ENCODE data around the gene SRSF5.

The SRSF5 gene

DNA sequence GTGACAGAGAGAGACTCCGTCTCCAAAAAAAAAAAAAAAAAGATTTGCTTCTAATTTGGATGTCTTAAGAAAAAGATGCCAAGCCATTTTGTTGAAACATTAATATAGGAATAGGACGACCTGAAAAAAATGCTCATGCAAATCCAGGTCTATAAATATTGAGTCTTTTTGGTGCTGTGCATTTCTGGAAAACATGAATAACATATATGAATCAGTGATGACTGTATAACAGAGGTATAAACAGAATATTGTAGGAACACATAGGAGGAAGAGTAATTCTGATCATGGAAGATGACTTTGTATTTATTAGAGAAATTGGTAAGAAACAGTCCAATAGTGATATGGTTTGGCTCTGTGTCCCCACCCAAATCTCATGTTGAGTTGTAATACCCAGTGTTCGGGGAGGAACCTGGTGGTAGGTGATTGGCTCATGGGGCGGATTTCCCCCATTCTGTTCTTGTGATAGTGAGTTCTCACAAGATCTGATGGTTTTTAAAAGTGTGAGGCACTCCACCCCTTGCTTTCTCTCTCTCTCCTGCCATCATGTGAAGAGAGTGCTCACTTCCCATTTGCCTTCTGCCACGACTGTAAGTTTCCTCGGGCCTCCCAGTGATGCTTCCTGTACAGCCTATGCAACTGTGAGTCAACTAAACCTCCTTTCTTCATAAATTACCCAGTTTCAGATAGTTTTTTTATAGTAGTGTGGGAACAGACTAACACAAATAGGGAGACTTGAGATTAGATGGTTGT, 3.0 kb upstream of the SRSF5 start:
- TF ChIP-seq FOXP2 (optimal IDR thresholded peaks at IDR 0.05; ENCODE audit: control extremely low read depth, extremely low read length, insufficient read depth) (no peak), POLR2AphosphoS5 (IDR thresholded peaks at IDR 0.05; ENCODE audit: borderline replicate concordance, low read depth, low read length) (no peak), EZH2 (IDR thresholded peaks at IDR 0.05) (no peak)
- no peaks in the 10 kb centered on the region for H3K9me3 ChIP-seq (ENCODE audit: low read depth, low read length)
- H3K4me3 ChIP-seq, result no peak overlapping the region
- no peak overlapping the region for H3K9ac ChIP-seq (ENCODE audit: insufficient read length)
- peaks cover 13% of the 10 kb centered on the region for H3K36me3 ChIP-seq (ENCODE audit: insufficient read depth, low read length)
- H3K27ac ChIP-seq, result no peak overlapping the region
- DNase-seq (ENCODE audit: low read depth, low spot score), result no peak

DNA sequence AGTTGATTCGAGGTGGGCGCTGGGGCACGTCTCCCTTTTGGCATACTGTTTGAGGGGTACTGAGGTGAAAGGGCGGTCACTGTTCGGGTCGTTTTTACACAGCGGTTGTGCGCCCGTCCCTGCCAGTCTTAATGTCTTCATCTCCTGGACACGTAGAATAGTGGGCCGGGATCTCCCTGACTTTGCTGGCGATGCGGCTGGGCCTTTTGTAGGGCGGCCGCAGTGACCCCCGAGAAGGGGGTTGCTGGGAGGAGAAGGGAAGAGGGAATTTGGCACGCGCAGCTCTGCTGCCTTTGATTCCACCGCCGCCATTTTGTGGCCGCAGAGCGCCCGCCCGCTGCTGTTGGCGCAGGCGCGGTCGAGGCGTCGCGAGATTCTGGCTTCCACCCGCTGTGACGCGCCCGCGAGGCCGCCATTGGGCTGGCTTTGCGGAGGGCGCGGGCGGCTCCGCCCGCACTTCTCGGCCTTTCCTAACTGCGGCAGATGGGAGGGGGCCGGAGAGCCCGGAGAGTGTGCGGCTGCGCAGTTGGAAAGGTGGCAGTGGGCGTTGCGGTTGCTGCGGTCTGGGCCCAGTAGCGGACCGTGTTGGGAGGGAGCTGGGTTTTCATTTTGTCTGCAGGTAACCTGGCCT, 542 bp downstream of the SRSF5 start:
- H3K9me3 ChIP-seq (ENCODE audit: low read depth, low read length), result no peaks in the 10 kb centered on the region
- H3K27ac ChIP-seq, result peak overlapping the region; percentile 99
- DNase-seq (ENCODE audit: low read depth, low spot score), result no peak
- H3K36me3 ChIP-seq (ENCODE audit: insufficient read depth, low read length), result peaks cover 49% of the 10 kb centered on the region
- TF ChIP-seq FOXP2 (optimal IDR thresholded peaks at IDR 0.05; ENCODE audit: control extremely low read depth, extremely low read length, insufficient read depth) (peak; percentile 86), EZH2 (IDR thresholded peaks at IDR 0.05) (no peak), POLR2AphosphoS5 (IDR thresholded peaks at IDR 0.05; ENCODE audit: borderline replicate concordance, low read depth, low read length) (peak; percentile 26; the same call in 1 of the 2 replicates)
- H3K9ac ChIP-seq (ENCODE audit: insufficient read length), result peak overlapping the region; percentile 100
- peak overlapping the region; percentile 100 for H3K4me3 ChIP-seq

DNA sequence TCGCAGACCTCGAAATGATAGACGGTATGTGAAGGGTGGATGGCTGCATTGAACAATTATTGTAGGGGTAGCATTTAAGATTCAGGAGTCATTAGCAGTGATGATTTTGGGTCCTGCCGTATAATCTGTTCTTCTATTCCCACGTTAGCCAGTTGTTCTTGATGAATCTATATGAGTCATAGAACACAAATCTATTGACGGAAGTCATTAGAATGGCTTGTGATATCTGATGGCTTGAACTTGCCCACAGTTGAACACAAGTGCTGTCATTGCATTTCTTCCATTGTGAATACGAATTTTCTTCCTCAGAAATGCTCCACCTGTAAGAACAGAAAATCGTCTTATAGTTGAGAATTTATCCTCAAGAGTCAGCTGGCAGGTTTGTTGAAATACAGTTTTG, 1.9 kb downstream of the SRSF5 start:
- DNase-seq (ENCODE audit: low read depth, low spot score), result no peak
- Histone ChIP-seq H3K4me3 (peak overlapping the region; percentile 100), H3K36me3 (ENCODE audit: insufficient read depth, low read length) (peaks cover 62% of the 10 kb centered on the region), H3K9ac (ENCODE audit: insufficient read length) (peak overlapping the region; percentile 100), H3K9me3 (ENCODE audit: low read depth, low read length) (no peaks in the 10 kb centered on the region), H3K27ac (no peak overlapping the region)
- TF ChIP-seq POLR2AphosphoS5 (IDR thresholded peaks at IDR 0.05; ENCODE audit: borderline replicate concordance, low read depth, low read length), result no peak

DNA sequence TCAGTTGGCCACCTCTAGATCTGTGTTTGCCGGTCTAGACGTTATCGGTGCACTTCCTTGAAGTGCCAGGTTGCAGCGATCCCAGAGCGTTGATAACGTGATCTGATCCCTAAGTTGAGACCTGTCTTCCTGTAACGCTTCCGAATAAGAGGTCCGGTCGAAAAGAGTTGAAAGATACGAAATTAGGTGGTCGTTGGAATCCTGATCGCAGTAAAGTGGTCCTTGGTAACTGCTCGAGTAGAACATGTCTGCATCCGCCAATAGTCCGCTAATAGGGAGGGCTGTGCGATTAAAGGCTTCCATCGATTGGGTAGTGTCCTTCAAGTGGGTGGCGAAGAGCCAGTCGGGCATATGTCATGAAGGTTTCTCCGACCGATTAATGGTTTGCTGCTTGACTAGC, 2.7 kb downstream of the SRSF5 start:
- no peak for DNase-seq (ENCODE audit: low read depth, low spot score)
- Histone ChIP-seq H3K36me3 (ENCODE audit: insufficient read depth, low read length) (peaks cover 70% of the 10 kb centered on the region), H3K9me3 (ENCODE audit: low read depth, low read length) (no peaks in the 10 kb centered on the region), H3K9ac (ENCODE audit: insufficient read length) (no peak overlapping the region), H3K4me3 (peak overlapping the region; percentile 33; the same call in 1 of the 2 replicates), H3K27ac (no peak overlapping the region)
- TF ChIP-seq EZH2 (IDR thresholded peaks at IDR 0.05) (no peak), POLR2AphosphoS5 (IDR thresholded peaks at IDR 0.05; ENCODE audit: borderline replicate concordance, low read depth, low read length) (no peak), FOXP2 (optimal IDR thresholded peaks at IDR 0.05; ENCODE audit: control extremely low read depth, extremely low read length, insufficient read depth) (no peak)

GRCh38 chr14:69770559-69770958, 3.6 kb downstream of the SRSF5 start:
- Histone ChIP-seq H3K27ac (no peak overlapping the region), H3K4me3 (no peak overlapping the region), H3K9me3 (ENCODE audit: low read depth, low read length) (no peaks in the 10 kb centered on the region), H3K36me3 (ENCODE audit: insufficient read depth, low read length) (peaks cover 79% of the 10 kb centered on the region), H3K9ac (ENCODE audit: insufficient read length) (no peak overlapping the region)
- DNase-seq (ENCODE audit: low read depth, low spot score), result no peak
- TF ChIP-seq POLR2AphosphoS5 (IDR thresholded peaks at IDR 0.05; ENCODE audit: borderline replicate concordance, low read depth, low read length) (no peak), EZH2 (IDR thresholded peaks at IDR 0.05) (no peak), FOXP2 (optimal IDR thresholded peaks at IDR 0.05; ENCODE audit: control extremely low read depth, extremely low read length, insufficient read depth) (no peak)

DNA sequence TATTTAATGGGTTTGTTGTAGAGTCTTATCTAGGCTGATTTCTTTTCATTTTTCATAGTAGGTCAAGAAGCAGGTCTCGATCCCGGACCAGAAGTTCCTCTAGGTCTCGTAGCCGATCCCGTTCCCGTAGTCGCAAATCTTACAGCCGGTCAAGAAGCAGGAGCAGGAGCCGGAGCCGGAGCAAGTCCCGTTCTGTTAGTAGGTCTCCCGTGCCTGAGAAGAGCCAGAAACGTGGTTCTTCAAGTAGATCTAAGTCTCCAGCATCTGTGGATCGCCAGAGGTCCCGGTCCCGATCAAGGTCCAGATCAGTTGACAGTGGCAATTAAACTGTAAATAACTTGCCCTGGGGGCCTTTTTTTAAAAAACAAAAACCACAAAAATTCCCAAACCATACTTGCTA, 4.2 kb downstream of the SRSF5 start:
- DNase-seq (ENCODE audit: low read depth, low spot score), result no peak
- TF ChIP-seq EZH2 (IDR thresholded peaks at IDR 0.05), result no peak
- no peak for TF ChIP-seq POLR2AphosphoS5 (IDR thresholded peaks at IDR 0.05; ENCODE audit: borderline replicate concordance, low read depth, low read length)
- TF ChIP-seq FOXP2 (optimal IDR thresholded peaks at IDR 0.05; ENCODE audit: control extremely low read depth, extremely low read length, insufficient read depth), result no peak
- Histone ChIP-seq H3K9me3 (ENCODE audit: low read depth, low read length) (no peaks in the 10 kb centered on the region), H3K9ac (ENCODE audit: insufficient read length) (no peak overlapping the region), H3K36me3 (ENCODE audit: insufficient read depth, low read length) (peaks cover 85% of the 10 kb centered on the region), H3K27ac (no peak overlapping the region), H3K4me3 (no peak overlapping the region)

GRCh38 chr14:69772082-69773017, 5.4 kb downstream of the SRSF5 start:
- no peak for DNase-seq (ENCODE audit: low read depth, low spot score)
- Histone ChIP-seq H3K4me3 (no peak overlapping the region), H3K9ac (ENCODE audit: insufficient read length) (no peak overlapping the region), H3K36me3 (ENCODE audit: insufficient read depth, low read length) (peaks cover 97% of the 10 kb centered on the region), H3K9me3 (ENCODE audit: low read depth, low read length) (no peaks in the 10 kb centered on the region), H3K27ac (no peak overlapping the region)
- TF ChIP-seq EZH2 (IDR thresholded peaks at IDR 0.05) (no peak), POLR2AphosphoS5 (IDR thresholded peaks at IDR 0.05; ENCODE audit: borderline replicate concordance, low read depth, low read length) (no peak; the same call in 1 of the 2 replicates), FOXP2 (optimal IDR thresholded peaks at IDR 0.05; ENCODE audit: control extremely low read depth, extremely low read length, insufficient read depth) (no peak)
